Activated CD4-positive, alpha-beta T cell treated with anti-CD3 and anti-CD28 coated beads for 4 hours (primary cell): Measurements from ENCODE around the gene PHF21A.

Source experiments
- DNase-seq, 2 donors: peaks; one replicate each; pipeline ENCODE4 v3.0.0-alpha.2; 2020

Gene PHF21A

DNA sequence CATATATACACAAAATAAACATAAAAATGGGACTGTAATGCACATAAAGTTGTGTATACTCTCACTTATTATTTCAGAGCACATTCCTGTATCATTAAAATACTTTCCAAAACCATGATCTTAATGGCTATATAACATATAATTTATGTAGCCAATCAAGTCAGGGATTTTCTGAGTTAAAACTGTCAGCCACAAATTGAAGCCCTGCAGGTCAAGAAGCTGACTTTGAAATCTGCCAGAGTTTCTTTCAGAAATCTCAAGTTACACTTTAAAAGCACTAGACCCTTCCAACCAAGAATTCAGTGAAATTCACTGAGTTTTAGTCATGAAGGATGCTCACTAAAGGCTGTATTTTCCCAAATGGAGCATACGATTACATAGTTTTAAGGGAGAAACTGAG lies 47.6 kb downstream of the PHF21A start:
- DNase-seq: no peak

DNA sequence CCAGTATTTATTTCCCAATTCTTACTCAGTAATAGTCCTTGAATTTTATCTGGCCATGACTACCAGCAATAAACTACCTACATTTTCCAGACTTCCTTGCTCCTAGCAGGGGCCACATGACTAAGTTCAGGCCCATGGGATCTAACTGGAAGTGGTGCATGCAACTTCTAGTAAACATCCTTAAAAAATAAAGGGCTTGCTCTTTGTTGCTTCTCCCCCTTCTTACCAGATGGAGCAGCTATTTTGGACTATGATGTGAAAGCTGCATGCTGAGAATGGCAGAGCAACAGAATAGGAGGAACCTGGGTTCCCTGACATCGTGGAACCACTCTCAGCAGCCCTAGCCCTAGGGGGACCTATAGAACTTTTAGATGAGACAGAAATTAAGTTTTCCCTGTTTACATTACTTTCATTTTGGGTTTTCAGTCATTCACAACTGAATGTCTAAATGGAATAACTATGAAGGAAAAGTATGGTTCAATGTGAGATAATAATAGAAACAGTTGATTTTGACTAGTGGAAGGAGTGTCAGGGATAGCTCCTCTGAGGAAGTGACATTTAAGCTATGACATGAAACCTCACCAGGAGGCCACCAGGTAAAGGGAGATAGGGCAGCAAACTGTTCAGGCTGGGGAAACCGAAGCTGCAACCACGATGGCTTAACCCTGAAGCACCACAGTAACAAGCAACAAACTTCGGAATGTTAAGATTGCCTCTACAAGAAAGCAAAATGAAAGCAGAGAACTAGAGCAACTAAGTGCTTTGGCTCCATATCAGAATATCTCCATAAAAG lies 48.9 kb downstream of the PHF21A start:
- DNase-seq: no peak

- no peak for DNase-seq
These were observed 50.2 kb downstream of the PHF21A start for GRCh38 chr11:46071091-46071490.

DNA sequence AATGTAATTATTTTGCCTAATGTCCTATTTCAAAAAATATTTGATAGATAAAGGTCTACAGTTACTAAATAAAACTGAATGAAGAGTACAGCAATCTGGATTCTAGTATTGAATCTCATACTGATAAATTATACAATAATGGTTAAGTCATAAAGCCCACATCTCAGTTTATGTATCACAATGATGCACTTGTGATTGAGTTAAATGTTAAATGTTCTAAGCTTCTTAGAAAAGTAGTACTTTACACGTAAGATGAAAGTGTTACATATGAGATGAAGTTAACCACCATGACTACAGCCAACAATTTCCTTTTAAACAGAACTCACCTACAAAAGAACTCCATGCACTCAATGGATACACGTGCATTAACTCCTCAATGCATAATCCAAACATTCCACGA lies 51.7 kb downstream of the PHF21A start:
- DNase-seq: no peak

DNA sequence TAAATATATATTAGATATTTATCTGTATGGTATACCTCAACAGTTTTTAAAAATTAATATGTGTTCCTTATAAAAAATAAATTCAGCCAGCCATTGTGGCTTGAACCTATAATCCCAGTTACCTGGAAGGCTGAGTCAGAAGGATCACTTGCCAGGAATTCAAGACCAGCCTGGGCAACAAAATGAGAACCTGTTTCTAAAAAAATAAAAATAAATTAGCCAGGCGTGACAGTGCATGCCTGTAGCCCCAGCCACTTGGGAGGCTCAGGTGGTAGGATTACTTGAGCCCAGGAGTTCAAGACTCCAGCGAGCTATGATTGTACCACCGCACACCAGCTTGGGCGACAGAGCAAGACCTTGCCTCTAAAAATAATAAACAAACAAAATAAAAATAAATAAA lies 54.9 kb downstream of the PHF21A start:
- no peak for DNase-seq

DNA sequence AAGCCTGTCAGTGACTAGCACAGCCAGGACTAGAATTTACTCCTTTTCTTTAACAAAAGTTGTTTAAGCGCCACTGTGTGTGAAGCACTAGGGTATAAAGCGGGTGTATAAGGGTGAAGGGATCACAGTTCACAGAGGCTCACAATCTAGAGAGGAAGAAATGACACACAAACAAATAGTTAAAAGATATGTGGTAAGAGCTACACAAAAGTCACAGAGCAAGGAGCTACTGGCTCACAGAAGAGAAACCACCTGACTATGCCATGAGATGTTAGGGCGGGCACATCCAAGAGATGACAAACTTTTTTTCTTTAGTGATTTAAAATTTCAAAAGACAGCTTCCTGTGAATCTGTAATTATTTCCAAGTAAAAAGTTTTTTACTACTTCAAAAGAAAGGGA lies 55.6 kb downstream of the PHF21A start:
- DNase-seq: no peak

GRCh38 chr11:46064221-46064620 lies 57.0 kb downstream of the PHF21A start:
- no peak for DNase-seq

GRCh38 chr11:46063138-46063537 lies 58.1 kb downstream of the PHF21A start:
- no peak for DNase-seq

DNA sequence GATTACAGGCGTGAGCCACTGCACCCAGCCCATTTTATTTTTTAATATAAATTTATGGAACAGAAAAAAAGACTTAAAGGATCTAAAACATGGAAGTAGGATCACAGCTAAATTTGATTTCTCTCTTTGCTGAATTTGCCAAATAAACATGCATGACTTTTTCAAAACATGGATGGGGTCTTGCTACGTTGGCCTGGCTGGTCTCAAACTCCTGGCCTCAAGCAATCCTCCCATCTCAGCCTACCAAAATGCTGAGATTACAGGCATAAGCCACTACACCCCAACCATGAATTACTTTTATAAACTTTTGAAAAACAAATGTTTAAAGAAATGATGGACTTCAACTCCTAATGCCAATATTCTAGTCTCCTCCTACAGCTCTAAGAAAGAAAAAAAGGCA lies 61.2 kb downstream of the PHF21A start:
- no peak for DNase-seq

DNA sequence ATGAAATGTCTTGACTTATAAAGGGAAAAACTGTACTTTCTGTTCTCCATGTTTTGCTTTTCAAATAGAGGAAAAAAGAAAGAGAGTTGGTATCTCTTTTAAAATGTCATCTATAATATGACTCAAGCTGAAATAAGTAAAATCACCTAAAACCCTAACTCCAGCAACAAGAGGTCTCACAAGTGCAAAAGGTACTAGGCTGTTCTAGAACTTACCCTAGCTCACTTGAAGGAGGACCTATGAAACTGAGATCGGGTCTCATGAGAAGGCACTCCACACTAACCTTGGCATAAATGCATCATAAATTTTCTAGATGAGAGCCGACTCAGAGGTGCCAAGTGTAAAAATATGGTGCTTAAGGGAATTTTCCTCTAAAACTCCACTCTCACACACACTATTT lies 63.8 kb downstream of the PHF21A start:
- DNase-seq: no peak

DNA sequence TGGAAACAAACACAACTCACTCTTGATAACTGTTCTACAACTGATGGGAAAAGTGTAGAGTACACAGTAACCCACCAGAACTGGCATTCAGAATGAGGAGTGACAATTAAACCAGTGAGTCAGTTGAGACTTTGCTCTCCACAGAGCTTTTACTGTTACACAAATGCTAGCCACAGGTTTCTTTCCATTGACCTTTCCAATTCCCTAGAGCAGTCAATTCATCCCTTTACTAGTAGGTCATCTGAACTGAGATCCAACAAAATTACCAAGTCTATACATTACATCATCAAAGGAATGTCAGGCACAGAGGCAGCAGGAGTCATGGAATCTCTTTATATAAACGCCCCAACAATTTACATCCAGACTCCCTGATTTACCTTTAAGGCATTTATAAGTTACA lies 65.9 kb downstream of the PHF21A start:
- no peak for DNase-seq

DNA sequence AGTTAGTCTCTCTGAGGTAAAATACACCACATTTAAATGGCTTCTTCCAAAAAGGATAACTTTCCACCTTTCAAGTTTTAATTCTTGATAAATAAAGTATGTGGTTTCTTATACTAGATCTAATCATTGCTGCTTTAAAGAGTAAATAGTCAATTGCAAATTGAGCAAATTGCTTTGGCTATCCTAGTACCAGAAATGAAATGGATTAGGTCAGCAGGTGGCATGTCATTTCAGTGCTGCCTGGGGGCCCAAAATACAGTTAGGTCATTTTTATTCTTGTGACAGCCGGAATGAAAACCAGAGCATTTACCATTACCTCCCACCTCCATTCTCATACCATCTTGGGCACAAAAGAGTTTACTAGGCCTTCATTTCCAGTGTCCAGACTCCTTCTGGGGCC lies 70.2 kb downstream of the PHF21A start:
- no peak for DNase-seq

DNA sequence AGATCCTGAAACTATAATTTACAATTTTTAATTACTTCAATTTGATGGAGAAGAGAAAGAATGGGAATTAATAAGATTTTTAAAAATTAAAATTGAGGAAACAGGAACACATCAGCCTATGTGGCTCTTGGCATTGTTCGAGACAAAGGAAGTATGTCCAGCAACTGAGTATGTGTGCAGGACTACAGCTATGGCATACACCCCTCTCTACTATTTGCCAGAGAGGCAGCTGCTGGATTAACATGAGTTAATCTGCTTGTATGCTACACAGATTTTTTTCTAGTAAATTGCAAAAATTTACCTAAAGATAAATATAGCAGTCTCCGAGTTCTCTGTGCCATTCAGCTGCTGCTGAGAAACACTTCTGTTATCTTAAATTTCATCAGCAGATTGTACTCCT lies 70.6 kb downstream of the PHF21A start:
- no peak for DNase-seq

DNA sequence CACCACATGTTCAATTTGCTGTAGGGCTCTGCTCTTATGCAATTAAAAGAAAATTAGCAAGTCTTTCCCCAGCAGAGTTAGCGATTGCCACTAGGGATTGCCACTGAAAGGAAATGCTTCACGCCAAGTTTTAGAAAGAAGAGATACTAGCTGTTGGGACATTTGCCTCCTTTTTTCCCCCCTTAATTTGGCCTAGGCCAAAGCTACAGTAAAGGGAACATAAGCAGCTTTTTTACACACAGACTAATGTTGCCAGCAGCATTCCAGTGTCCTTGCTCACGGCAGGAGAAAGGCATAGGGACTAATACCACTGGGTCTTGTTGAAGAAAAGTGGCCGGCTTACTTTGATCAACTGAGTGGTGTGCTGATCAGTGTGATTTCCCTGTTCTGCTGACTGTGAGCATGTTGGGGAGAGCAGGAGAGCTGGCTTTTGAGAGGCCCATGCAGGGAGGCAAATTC lies 71.2 kb downstream of the PHF21A start:
- DNase-seq: no peak

DNA sequence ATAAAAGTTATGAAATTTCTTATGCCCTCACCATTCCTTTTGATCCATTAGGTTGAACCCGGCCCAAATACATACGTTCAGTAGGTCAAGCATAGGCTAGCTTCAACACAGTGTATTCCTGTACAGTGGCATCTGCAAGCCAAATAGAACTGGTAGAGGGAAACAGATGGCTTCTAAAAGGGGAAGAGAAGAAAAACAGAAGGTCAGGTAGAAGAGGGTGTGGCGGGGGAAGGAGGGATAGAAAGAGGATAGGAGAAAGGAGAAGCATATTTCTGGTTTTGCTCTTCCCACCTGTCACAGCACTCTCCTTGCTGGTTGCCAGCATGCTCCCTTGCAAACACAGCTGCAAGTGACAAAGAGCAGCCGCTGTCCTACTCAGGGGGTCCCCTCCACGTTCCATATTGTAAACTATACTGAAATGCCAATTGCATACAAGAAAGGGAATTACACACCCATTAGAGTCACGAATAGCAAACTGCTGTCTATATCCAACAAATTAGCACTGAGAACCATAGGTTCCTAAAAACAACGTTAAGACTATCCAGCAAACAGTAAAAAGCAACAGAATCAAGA lies 71.8 kb downstream of the PHF21A start:
- DNase-seq: no peak

GRCh38 chr11:46048198-46048597 lies 73.1 kb downstream of the PHF21A start:
- DNase-seq: no peak

DNA sequence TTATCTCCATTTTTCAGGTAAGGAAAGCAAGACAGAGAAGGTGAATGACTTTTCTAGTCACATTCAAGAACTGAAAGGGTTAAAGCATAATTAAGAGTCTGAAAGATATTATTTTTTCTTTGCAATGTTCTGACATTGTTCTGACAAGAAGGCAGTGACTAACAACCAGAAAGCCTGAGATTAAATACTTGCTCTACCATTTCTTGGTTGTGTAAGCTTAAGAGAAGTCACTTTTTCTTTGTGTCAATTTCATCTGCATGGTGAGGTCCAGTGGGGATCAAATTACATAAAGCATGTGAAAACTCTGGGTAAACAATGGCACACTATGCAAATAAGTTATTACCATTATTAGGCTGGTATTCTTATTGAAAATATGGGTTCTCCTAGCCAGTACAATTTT lies 73.7 kb downstream of the PHF21A start:
- DNase-seq: no peak

DNA sequence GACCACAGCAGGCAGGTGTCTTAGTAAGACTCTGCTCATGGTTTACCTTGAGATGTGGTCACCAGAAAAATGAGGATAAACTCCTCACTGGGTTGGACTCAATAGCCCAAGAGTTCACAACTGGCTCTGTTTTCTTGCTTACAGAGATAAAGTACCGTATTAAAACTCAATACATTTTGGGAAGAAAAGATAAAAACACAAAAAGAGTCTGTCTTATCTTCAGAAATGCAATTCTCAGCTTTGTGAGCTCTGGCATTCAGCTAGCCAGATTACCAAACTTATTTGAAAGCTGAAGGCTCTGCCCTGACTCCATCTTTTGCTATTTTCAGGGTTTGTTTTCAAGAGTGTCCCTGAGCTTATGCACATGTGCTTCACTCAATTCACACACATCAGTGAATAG lies 75.4 kb downstream of the PHF21A start:
- DNase-seq: no peak

DNA sequence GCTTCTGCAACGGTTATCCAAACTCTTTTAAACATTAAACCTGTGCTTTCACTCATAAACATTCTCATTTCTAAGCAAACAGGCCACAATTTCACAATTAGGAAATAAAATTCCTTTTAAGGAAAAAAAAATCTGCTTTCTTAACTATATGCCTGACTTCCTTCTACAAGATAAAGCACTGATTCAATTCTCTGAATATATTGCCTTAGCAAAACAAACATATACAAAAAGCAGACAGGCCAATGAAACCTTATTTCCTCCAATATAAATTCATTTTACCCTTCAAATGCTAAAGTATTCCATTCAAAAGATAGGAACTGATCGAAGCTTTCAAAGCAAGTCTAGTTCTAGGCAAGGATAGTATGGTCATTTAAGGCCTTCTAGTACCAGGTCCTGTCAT lies 76.7 kb downstream of the PHF21A start:
- DNase-seq: no peak

DNA sequence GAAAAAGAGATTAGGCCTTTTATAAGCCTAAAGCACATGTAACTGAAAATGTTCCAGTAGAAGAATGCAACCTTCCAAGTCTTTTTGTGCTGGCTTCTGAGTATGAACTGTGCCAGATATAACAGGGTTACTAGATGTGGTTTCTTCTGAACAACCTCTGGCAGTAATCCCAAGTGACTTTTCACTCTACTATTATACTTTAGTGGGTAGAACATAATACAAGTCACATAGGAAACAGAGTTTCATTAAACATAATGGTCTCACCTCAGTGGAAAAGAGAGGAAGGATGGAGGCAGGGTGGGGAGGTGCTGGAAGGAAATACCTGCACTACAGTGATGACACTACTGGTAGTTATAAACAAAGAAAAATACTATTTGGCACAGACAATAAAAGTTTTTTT lies 81.3 kb downstream of the PHF21A start:
- DNase-seq: no peak

DNA sequence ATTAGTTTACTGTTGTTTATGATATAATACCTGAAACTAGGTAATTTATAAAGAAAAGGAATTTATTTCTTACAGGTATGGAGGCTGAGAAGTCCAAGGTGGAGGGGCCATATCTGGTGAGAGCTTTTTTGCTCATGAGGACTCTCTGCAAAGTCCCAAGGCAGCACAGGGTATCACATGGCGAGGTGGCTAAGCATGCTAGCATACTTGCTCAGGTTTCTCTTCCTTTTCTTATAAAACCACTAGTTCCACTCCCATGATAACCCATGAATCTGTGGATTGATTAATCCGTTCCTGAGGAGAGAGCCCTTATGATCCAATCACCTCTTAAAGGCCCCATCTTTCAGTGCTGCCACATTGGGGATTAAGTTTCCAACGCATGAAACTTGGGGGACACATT lies 82.7 kb downstream of the PHF21A start:
- DNase-seq: no peak

DNA sequence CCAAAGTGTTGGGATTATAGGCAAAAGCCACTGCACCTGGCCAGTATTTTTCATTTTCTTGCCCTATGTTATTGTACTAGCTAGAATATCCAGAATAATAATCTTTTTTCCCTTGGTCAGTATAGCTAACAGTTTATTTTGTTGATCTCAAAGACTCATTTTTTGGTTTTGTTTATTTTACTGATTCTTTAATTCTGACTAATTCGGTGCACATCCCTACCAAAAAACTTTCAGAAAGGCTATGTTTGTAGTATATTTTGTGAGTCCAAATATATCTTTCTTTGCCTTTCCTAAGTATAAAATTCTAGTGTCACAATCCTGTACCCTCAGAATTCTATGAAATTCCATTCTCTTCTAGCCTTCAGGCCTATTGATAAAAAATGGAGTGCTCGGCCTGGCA lies 84.3 kb downstream of the PHF21A start:
- no peak for DNase-seq

DNA sequence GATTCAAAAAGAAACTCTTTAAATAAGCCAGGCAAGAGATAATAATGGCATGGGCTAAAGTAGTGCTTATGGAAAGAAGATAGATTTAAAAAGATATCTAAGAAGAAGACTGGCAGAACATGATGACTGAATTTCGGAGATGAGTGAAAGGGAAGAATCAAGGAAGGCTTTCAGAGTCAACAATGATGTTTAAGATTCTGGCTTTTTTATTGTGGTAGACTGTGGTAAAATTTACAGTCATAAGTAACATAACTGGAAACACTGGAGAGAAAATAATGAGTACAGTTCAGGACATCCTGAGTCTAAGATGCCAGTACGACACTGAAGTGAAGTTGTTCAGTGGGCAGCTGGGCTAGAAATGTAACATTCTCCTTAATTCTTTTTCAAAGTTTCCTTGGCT lies 85.2 kb downstream of the PHF21A start:
- no peak for DNase-seq

- DNase-seq: no peak
These were observed 87.2 kb downstream of the PHF21A start for GRCh38 chr11:46034041-46034440.
